GM21786 (cell line): ENCODE data around the gene ITIH3.

ENCODE experiments used
- ATAC-seq: cut with Tn5 transposase; IDR thresholded peaks from one replicate; pipeline ENCODE4 v1.9.1; 2021; ENCODE audit not compliant: unreplicated experiment

The ITIH3 gene

GRCh38 chr3:52779837-52780585 is 14.6 kb upstream of the ITIH3 start:
- peak; percentile 8 for ATAC-seq

- ATAC-seq, result no peak
These were observed 12.9 kb upstream of the ITIH3 start for GRCh38 chr3:52781741-52782140.

GRCh38 chr3:52782412-52783210 is 12.0 kb upstream of the ITIH3 start:
- no peak for ATAC-seq

- no peak for ATAC-seq
These were observed 11.4 kb upstream of the ITIH3 start for GRCh38 chr3:52783211-52783555.

- ATAC-seq, result no peak
These were observed 10.5 kb upstream of the ITIH3 start for GRCh38 chr3:52784021-52784621.

GRCh38 chr3:52784931-52785590 is 9.5 kb upstream of the ITIH3 start:
- ATAC-seq, result no peak

GRCh38 chr3:52786330-52787215 is 8.0 kb upstream of the ITIH3 start:
- no peak for ATAC-seq

GRCh38 chr3:52787246-52787645 is 7.3 kb upstream of the ITIH3 start:
- ATAC-seq, result no peak

- ATAC-seq, result no peak
These were observed 6.6 kb upstream of the ITIH3 start for GRCh38 chr3:52787672-52788625.

- ATAC-seq, result no peak
These were observed 5.5 kb upstream of the ITIH3 start for GRCh38 chr3:52788890-52789745.

- ATAC-seq, result no peak
These were observed 4.9 kb upstream of the ITIH3 start for GRCh38 chr3:52789746-52790040.

- no peak for ATAC-seq
These were observed 4.3 kb upstream of the ITIH3 start for GRCh38 chr3:52790337-52790736.

GRCh38 chr3:52790741-52791140 is 3.9 kb upstream of the ITIH3 start:
- ATAC-seq, result no peak

GRCh38 chr3:52791366-52791765 is 3.2 kb upstream of the ITIH3 start:
- no peak for ATAC-seq

- no peak for ATAC-seq
These were observed 2.7 kb upstream of the ITIH3 start for GRCh38 chr3:52791928-52792327.

GRCh38 chr3:52792413-52792812 is 2.2 kb upstream of the ITIH3 start:
- no peak for ATAC-seq

GRCh38 chr3:52792961-52793695 is 1.5 kb upstream of the ITIH3 start:
- no peak for ATAC-seq
